MM.1S (cell line): ENCODE measurements around the gene PLD4.

ENCODE experiments used
- DNase-seq: peaks from one replicate; pipeline ENCODE4 v3.0.0-alpha.2; 2015
- H2AFZ ChIP-seq: fragments of 300-600 bp; sonication (generic); 2 replicates; pipeline ENCODE4 v1.6.0; 2016; ENCODE audit warnings: antibody characterized with exemption, low read length
- H3F3A ChIP-seq: fragments of 300-600 bp; sonication (generic); 2 replicates; pipeline ENCODE4 v1.6.1; 2016; ENCODE audit warnings: mild to moderate bottlenecking, antibody characterized with exemption, low read length, moderate library complexity, mixed read lengths; ENCODE audit not compliant: insufficient read depth
- H3K27ac ChIP-seq: fragments of 300-600 bp; sonication (generic); 2 replicates; pipeline ENCODE4 v1.5.1; 2016; ENCODE audit warnings: mild to moderate bottlenecking, low read length
- H3K27me3 ChIP-seq: fragments of 300-600 bp; sonication (generic); replicated peaks from 2 replicates; pipeline ENCODE4 v1.6.0; 2016; ENCODE audit warnings: low read length; ENCODE audit not compliant: insufficient read depth
- H3K36me3 ChIP-seq: fragments of 300-600 bp; sonication (generic); replicated peaks from 2 replicates; pipeline ENCODE4 v1.6.1; 2016; ENCODE audit warnings: mild to moderate bottlenecking, low read length, mixed read lengths; ENCODE audit not compliant: insufficient read depth
- H3K4me1 ChIP-seq: fragments of 300-600 bp; sonication (generic); 2 replicates; pipeline ENCODE4 v1.6.1; 2016; ENCODE audit warnings: low read length, mixed read lengths
- H3K4me2 ChIP-seq: fragments of 300-600 bp; sonication (generic); 2 replicates; pipeline ENCODE4 v1.6.0; 2016; ENCODE audit warnings: low read depth, low read length
- H3K4me3 ChIP-seq: fragments of 300-600 bp; sonication (generic); 2 replicates; pipeline ENCODE4 v1.5.1; 2016; ENCODE audit warnings: low read length, mixed read lengths
- H3K79me2 ChIP-seq: fragments of 300-600 bp; sonication (generic); 2 replicates; pipeline ENCODE4 v1.6.1; 2016; ENCODE audit warnings: mixed run types, low read length, mixed read lengths
- H3K9ac ChIP-seq: fragments of 300-600 bp; sonication (generic); 2 replicates; pipeline ENCODE4 v1.6.1; 2016; ENCODE audit warnings: low read length, mixed read lengths
- H3K9me2 ChIP-seq: fragments of 300-600 bp; sonication (generic); replicated peaks from 2 replicates; pipeline ENCODE4 v1.6.1; 2016; ENCODE audit warnings: mild to moderate bottlenecking, low read length, mixed read lengths; ENCODE audit not compliant: insufficient read depth
- H3K9me3 ChIP-seq: fragments of 300-600 bp; sonication (generic); replicated peaks from 2 replicates; pipeline ENCODE4 v1.6.1; 2016; ENCODE audit warnings: mild to moderate bottlenecking, low read length, mixed read lengths; ENCODE audit not compliant: insufficient read depth
- H4K20me1 ChIP-seq: fragments of 300-600 bp; sonication (generic); 2 replicates; pipeline ENCODE4 v1.6.1; 2016; ENCODE audit warnings: mild to moderate bottlenecking, low read length, moderate library complexity, mixed read lengths; ENCODE audit not compliant: insufficient read depth
- CTCF ChIP-seq: fragments of 300-600 bp; sonication (generic); IDR thresholded peaks from 2 replicates; pipeline ENCODE4 v1.5.1; 2016; ENCODE audit warnings: antibody characterized with exemption, low read length, mixed read lengths
- EZH2 ChIP-seq: fragments of 300-600 bp; sonication (generic); optimal IDR thresholded peaks from 2 replicates; pipeline ENCODE3; 2017; ENCODE audit warnings: low read depth, mild to moderate bottlenecking, antibody characterized with exemption, low read length, mixed read lengths
- EZH2phosphoT487 ChIP-seq: fragments of 300-600 bp; sonication (generic); IDR thresholded peaks from 2 replicates; pipeline ENCODE4 v1.6.1; 2018; ENCODE audit warnings: antibody characterized with exemption, low read length

PLD4 gene

GRCh38 chr14:104935026-104935650 is 10.5 kb downstream of the PLD4 start:
- H3K4me1 ChIP-seq, result no peaks in the 10 kb centered on the region
- no peaks in the 10 kb centered on the region for H3K36me3 ChIP-seq
- DNase-seq, result no peak
- no peak overlapping the region for H3K27ac ChIP-seq
- TF ChIP-seq EZH2, result no peak
- TF ChIP-seq EZH2phosphoT487, result no peak
- no peak for TF ChIP-seq CTCF
- no peaks in the 10 kb centered on the region for H3K9me3 ChIP-seq
- no peak overlapping the region for H2AFZ ChIP-seq
- no peak overlapping the region for H3K4me3 ChIP-seq
- H3K9ac ChIP-seq, result no peak overlapping the region
- H3K9me2 ChIP-seq, result no peaks in the 10 kb centered on the region
- H3K4me2 ChIP-seq, result no peak overlapping the region
- no peaks in the 10 kb centered on the region for H4K20me1 ChIP-seq
- peaks cover 39% of the 10 kb centered on the region for H3K27me3 ChIP-seq
- no peaks in the 10 kb centered on the region for H3K79me2 ChIP-seq
- no peaks in the 10 kb centered on the region for H3F3A ChIP-seq

- Histone ChIP-seq H3K27ac (no peak overlapping the region), H3K4me1 (no peaks in the 10 kb centered on the region), H3K9me3 (no peaks in the 10 kb centered on the region), H3K4me3 (no peak overlapping the region), H3K79me2 (no peaks in the 10 kb centered on the region), H3K27me3 (peaks cover 45% of the 10 kb centered on the region), H3F3A (no peaks in the 10 kb centered on the region), H3K36me3 (no peaks in the 10 kb centered on the region), H3K9me2 (no peaks in the 10 kb centered on the region), H4K20me1 (no peaks in the 10 kb centered on the region), H3K9ac (no peak overlapping the region), H3K4me2 (no peak overlapping the region), H2AFZ (no peak overlapping the region)
- no peak for DNase-seq
- TF ChIP-seq EZH2 (no peak), EZH2phosphoT487 (no peak), CTCF (no peak)
These were observed 11.3 kb downstream of the PLD4 start for GRCh38 chr14:104935955-104936354.

- Histone ChIP-seq H3K27ac (no peak overlapping the region), H3K79me2 (no peaks in the 10 kb centered on the region), H3K9ac (no peak overlapping the region), H3K36me3 (no peaks in the 10 kb centered on the region), H4K20me1 (no peaks in the 10 kb centered on the region), H3K4me3 (no peak overlapping the region), H3K27me3 (peaks cover 45% of the 10 kb centered on the region), H3K4me1 (no peaks in the 10 kb centered on the region), H2AFZ (no peak overlapping the region), H3K4me2 (no peak overlapping the region), H3K9me2 (no peaks in the 10 kb centered on the region), H3K9me3 (no peaks in the 10 kb centered on the region), H3F3A (no peaks in the 10 kb centered on the region)
- DNase-seq, result no peak
- TF ChIP-seq EZH2phosphoT487 (no peak), CTCF (no peak), EZH2 (no peak)
These were observed 11.9 kb downstream of the PLD4 start for GRCh38 chr14:104936361-104937155.
